HEK293 (cell line): ENCODE data around the gene THAP3.
"Not testable (repeated sequence)": the region's sequence is repeated elsewhere in the genome, so short reads cannot be mapped to it uniquely, and the experiment has no call there.

ENCODE experiments used
- CTCF ChIA-PET: fragments of 350-600 bp; formaldehyde crosslinking; extraction: SDS; loops from one replicate; lab custom pipeline; 2021; ENCODE audit warnings: antibody characterized with exemption; lab: Yijun Ruan, JAX
- POLR2A ChIA-PET: fragments of 300-600 bp; formaldehyde crosslinking; extraction: SDS; loops from one replicate; lab custom pipeline; 2020; ENCODE audit warnings: antibody characterized with exemption, inconsistent platforms; lab: Yijun Ruan, JAX
- H3K27ac ChIP-seq: fragments of 200-500 bp; sonication (Bioruptor generic); 2 replicates; pipeline ENCODE4 v1.5.1; 2014; ENCODE audit warnings: low read depth, low read length, control low read depth, inconsistent platforms; ENCODE audit errors: extremely low read depth
- H3K36me3 ChIP-seq, 2 experiments: fragments of 200-500 bp in 1 of 2; sonication (Bioruptor generic) in 1 of 2; 1 replicate in 1 of 2; 2 replicates in 1 of 2; pipeline ENCODE4 v1.5.1; 2014 to 2017; ENCODE audit warnings: inconsistent platforms in 2 of 2, low read length in 2 of 2; ENCODE audit not compliant: control insufficient read depth in 2 of 2, insufficient read depth in 1 of 2
- H3K4me1 ChIP-seq: fragments of 200-500 bp; sonication (Bioruptor generic); 2 replicates; pipeline ENCODE4 v1.5.1; 2014; ENCODE audit warnings: mild to moderate bottlenecking, low read length, inconsistent platforms; ENCODE audit not compliant: control insufficient read depth, insufficient read depth
- H3K4me3 ChIP-seq: 2 replicates; pipeline ENCODE4 v1.5.1; 2011; ENCODE audit warnings: low read depth, mild to moderate bottlenecking, control low read depth, low read length, moderate library complexity
- H3K9me3 ChIP-seq: fragments of 200-500 bp; sonication (Bioruptor generic); 2 replicates; pipeline ENCODE4 v1.5.1; 2014; ENCODE audit warnings: low read depth, low read length, inconsistent platforms; ENCODE audit not compliant: control insufficient read depth, insufficient read depth
- AEBP2 ChIP-seq: fragments of 450-650 bp; formaldehyde crosslinking; IDR thresholded peaks from 2 replicates; pipeline ENCODE4 v1.5.1; 2016; ENCODE audit warnings: missing biosample characterization, missing genetic modification characterization, borderline replicate concordance
- ELK4 ChIP-seq: IDR thresholded peaks from 2 replicates; pipeline ENCODE4 v1.6.1; 2011; ENCODE audit warnings: mild to moderate bottlenecking, low read depth, low read length, borderline replicate concordance
- GLI4 ChIP-seq: fragments of 450-650 bp; formaldehyde crosslinking; IDR thresholded peaks from 2 replicates; pipeline ENCODE4 v1.5.1; 2016; ENCODE audit warnings: missing biosample characterization, missing genetic modification characterization
- HOXA7 ChIP-seq: sonication (generic); formaldehyde crosslinking; IDR thresholded peaks from 2 replicates; pipeline ENCODE4 v1.8.1; 2022; ENCODE audit warnings: missing genetic modification reagents, borderline replicate concordance
- SCRT1 ChIP-seq: fragments of 450-650 bp; formaldehyde crosslinking; IDR thresholded peaks from 2 replicates; pipeline ENCODE4 v1.5.1; 2016; ENCODE audit warnings: missing biosample characterization, missing genetic modification characterization, borderline replicate concordance
- SCRT2 ChIP-seq: fragments of 450-650 bp; formaldehyde crosslinking; IDR thresholded peaks from 2 replicates; pipeline ENCODE4 v1.5.1; 2016; ENCODE audit warnings: missing biosample characterization, missing genetic modification characterization
- ZBTB20 ChIP-seq: fragments of 450-650 bp; formaldehyde crosslinking; IDR thresholded peaks from 2 replicates; pipeline ENCODE4 v1.5.1; 2016; ENCODE audit warnings: missing biosample characterization, missing genetic modification characterization
- ZBTB6 ChIP-seq: fragments of 450-650 bp; formaldehyde crosslinking; IDR thresholded peaks from 2 replicates; pipeline ENCODE4 v1.5.1; 2017; ENCODE audit warnings: missing biosample characterization, missing genetic modification characterization
- ZNF133 ChIP-seq: fragments of 450-650 bp; formaldehyde crosslinking; IDR thresholded peaks from 2 replicates; pipeline ENCODE4 v1.5.1; 2016; ENCODE audit warnings: missing biosample characterization, missing genetic modification characterization
- ZNF175 ChIP-seq: fragments of 450-650 bp; formaldehyde crosslinking; IDR thresholded peaks from 2 replicates; pipeline ENCODE4 v1.5.1; 2016; ENCODE audit warnings: missing biosample characterization, missing genetic modification characterization
- ZNF223 ChIP-seq: fragments of 450-650 bp; formaldehyde crosslinking; IDR thresholded peaks from 2 replicates; pipeline ENCODE4 v1.5.1; 2016; ENCODE audit warnings: missing biosample characterization, missing genetic modification characterization
- ZNF23 ChIP-seq: fragments of 450-650 bp; formaldehyde crosslinking; IDR thresholded peaks from 2 replicates; pipeline ENCODE4 v1.5.1; 2016; ENCODE audit warnings: missing biosample characterization, missing genetic modification characterization, borderline replicate concordance
- ZNF248 ChIP-seq: fragments of 450-650 bp; formaldehyde crosslinking; IDR thresholded peaks from 2 replicates; pipeline ENCODE4 v1.5.1; 2017; ENCODE audit warnings: missing biosample characterization, missing genetic modification characterization
- ZNF394 ChIP-seq: fragments of 450-650 bp; formaldehyde crosslinking; IDR thresholded peaks from 2 replicates; pipeline ENCODE4 v1.5.1; 2016; ENCODE audit warnings: missing biosample characterization, missing genetic modification characterization, mild to moderate bottlenecking, moderate library complexity, borderline replicate concordance
- ZNF501 ChIP-seq: fragments of 450-650 bp; formaldehyde crosslinking; IDR thresholded peaks from 2 replicates; pipeline ENCODE4 v1.5.1; 2016; ENCODE audit warnings: missing biosample characterization, missing genetic modification characterization
- ZNF514 ChIP-seq: fragments of 450-650 bp; formaldehyde crosslinking; IDR thresholded peaks from 2 replicates; pipeline ENCODE4 v1.5.1; 2016; ENCODE audit warnings: missing biosample characterization, missing genetic modification characterization
- ZNF555 ChIP-seq: fragments of 450-650 bp; formaldehyde crosslinking; conservative IDR thresholded peaks from 2 replicates; pipeline ENCODE4 v1.5.1; 2017; ENCODE audit warnings: missing biosample characterization, mild to moderate bottlenecking, missing genetic modification characterization, inconsistent platforms
- ZNF558 ChIP-seq: fragments of 450-650 bp; formaldehyde crosslinking; IDR thresholded peaks from 2 replicates; pipeline ENCODE4 v1.5.1; 2016; ENCODE audit warnings: missing biosample characterization, missing genetic modification characterization
- ZNF571 ChIP-seq: fragments of 450-650 bp; formaldehyde crosslinking; IDR thresholded peaks from 2 replicates; pipeline ENCODE4 v1.5.0; 2017; ENCODE audit warnings: missing biosample characterization, missing genetic modification characterization
- ZNF660 ChIP-seq: fragments of 450-650 bp; IDR thresholded peaks from 2 replicates; pipeline ENCODE4 v1.5.1; 2018; ENCODE audit warnings: missing biosample characterization, mild to moderate bottlenecking, missing genetic modification characterization
- ZNF670 ChIP-seq: fragments of 450-650 bp; formaldehyde crosslinking; IDR thresholded peaks from 2 replicates; pipeline ENCODE4 v1.5.1; 2016; ENCODE audit warnings: missing biosample characterization, missing genetic modification characterization, low read depth
- ZNF677 ChIP-seq: fragments of 450-650 bp; IDR thresholded peaks from 2 replicates; pipeline ENCODE4 v1.5.0; 2018; ENCODE audit warnings: missing biosample characterization, mild to moderate bottlenecking, missing genetic modification characterization, moderate library complexity
- ZNF830 ChIP-seq: fragments of 450-650 bp; IDR thresholded peaks from 2 replicates; pipeline ENCODE4 v1.5.0; 2018; ENCODE audit warnings: missing biosample characterization, missing genetic modification characterization, low read depth, mild to moderate bottlenecking, moderate library complexity
- ZNF843 ChIP-seq: fragments of 450-650 bp; formaldehyde crosslinking; IDR thresholded peaks from 2 replicates; pipeline ENCODE4 v1.5.1; 2016; ENCODE audit warnings: missing biosample characterization, missing genetic modification characterization

The THAP3 gene

GRCh38 chr1:6658359-6659060 is 33.8 kb downstream of the THAP3 start:
- H3K9me3 ChIP-seq: no peaks in the 10 kb centered on the region
- H3K27ac ChIP-seq: no peak overlapping the region
- H3K4me1 ChIP-seq: no peaks in the 10 kb centered on the region
- H3K36me3 ChIP-seq: peaks cover 0 to 46% of the 10 kb centered on the region in 2 experiments; a peak in 2 of 3 replicates
- POLR2A ChIA-PET: no interaction called here
- TF ChIP-seq ZNF23 (tag by site-specific recombination): no peak
- TF ChIP-seq SCRT2: peak; percentile 75; the same call in 1 of the 2 replicates
- TF ChIP-seq, all 188 proteins: peak for 1
- CTCF ChIA-PET: interaction anchor here (0.6 kb wide), 2 partner anchors 128 to 1396 kb away, joined by 3 to 5 read pairs; no protein-coding TSS in a partner anchor
- H3K4me3 ChIP-seq: no peak overlapping the region

GRCh38 chr1:6660415-6661049 is 35.9 kb downstream of the THAP3 start:
- Histone ChIP-seq H3K27ac (no peak overlapping the region), H3K9me3 (no peaks in the 10 kb centered on the region), H3K4me3 (no peak overlapping the region), H3K4me1 (no peaks in the 10 kb centered on the region), H3K36me3 (peaks cover 0 to 53% of the 10 kb centered on the region in 2 experiments; a peak in 2 of 3 replicates)
- CTCF ChIA-PET: interaction anchor here (1.5 kb wide), 1 partner anchor 14 kb away, joined by 4 read pairs; no protein-coding TSS in a partner anchor
- TF ChIP-seq ZBTB6 (tag by site-specific recombination): no peak
- no peak for TF ChIP-seq ZNF830 (tag by site-specific recombination)
- no peak for TF ChIP-seq ZNF677 (tag by site-specific recombination)
- no peak for TF ChIP-seq ZNF133
- TF ChIP-seq ZNF514 (tag by site-specific recombination): no peak
- TF ChIP-seq ZNF175 (tag by site-specific recombination): no peak
- no peak for TF ChIP-seq ZNF248
- TF ChIP-seq ZNF843 (tag by site-specific recombination): no peak
- POLR2A ChIA-PET: no interaction called here

- peaks cover 0 to 61% of the 10 kb centered on the region in 2 experiments; a peak in 2 of 3 replicates for H3K36me3 ChIP-seq
- CTCF ChIA-PET: interaction anchor here (0.7 kb wide), 1 partner anchor 21 kb away, joined by 3 read pairs; no protein-coding TSS in a partner anchor
- H3K4me1 ChIP-seq, POLR2A ChIA-PET, H3K4me3 ChIP-seq, H3K9me3 ChIP-seq, H3K27ac ChIP-seq: not testable (repeated sequence)
Measured at GRCh38 chr1:6662468-6662867, 37.8 kb downstream of the THAP3 start.

GRCh38 chr1:6666696-6667095 is 42.0 kb downstream of the THAP3 start:
- POLR2A ChIA-PET: interaction anchor here (0.7 kb wide), 1 partner anchor 135 kb away, joined by 7 read pairs; no protein-coding TSS in a partner anchor
- Histone ChIP-seq H3K36me3 (peaks cover 0 to 58% of the 10 kb centered on the region in 2 experiments; a peak in 2 of 3 replicates), H3K27ac (no peak overlapping the region), H3K4me3 (no peak overlapping the region), H3K9me3 (no peaks in the 10 kb centered on the region), H3K4me1 (no peaks in the 10 kb centered on the region)
- CTCF ChIA-PET: interaction anchor here (0.6 kb wide), 1 partner anchor 19 kb away, joined by 4 read pairs; no protein-coding TSS in a partner anchor
- TF ChIP-seq ELK4 (no peak), AEBP2 (tag by site-specific recombination) (no peak), ZBTB20 (tag by site-specific recombination) (no peak), HOXA7 (CRISPR knock-in tag) (no peak), ZNF394 (tag by site-specific recombination) (no peak), SCRT1 (tag by site-specific recombination) (no peak), ZNF670 (tag by site-specific recombination) (no peak), ZNF571 (tag by site-specific recombination) (no peak), GLI4 (tag by site-specific recombination) (no peak), ZNF223 (no peak), ZNF501 (no peak), ZNF555 (tag by site-specific recombination) (no peak), ZNF660 (tag by site-specific recombination) (no peak), ZNF558 (tag by site-specific recombination) (no peak)
